Left ventricle myocardium inferior (tissue), 1 donor: Measurements from ENCODE around the gene BIRC3. TPM values are rescaled to one million over a fixed set of nuclear protein-coding genes. Genes with fewer than 3 reads are reported as not detected.

Experiments
- DNase-seq: peaks from one replicate; pipeline ENCODE4 v3.0.0-alpha.2; 2020
- H3K27ac ChIP-seq: fragments of 200-600 bp; replicated peaks from 2 replicates; pipeline ENCODE4 v1.8.0; 2021
- H3K27me3 ChIP-seq: fragments of 200-600 bp; 2 replicates; pipeline ENCODE4 v1.8.0; 2021; ENCODE audit warnings: low read depth
- H3K36me3 ChIP-seq: fragments of 200-600 bp; 2 replicates; pipeline ENCODE4 v1.8.0; 2021
- H3K4me1 ChIP-seq: fragments of 200-600 bp; 2 replicates; pipeline ENCODE4 v1.8.0; 2021
- H3K4me3 ChIP-seq: fragments of 200-600 bp; 2 replicates; pipeline ENCODE4 v1.8.0; 2021; ENCODE audit warnings: mild to moderate bottlenecking, moderate library complexity
- H3K9me3 ChIP-seq: fragments of 200-600 bp; replicated peaks from 2 replicates; pipeline ENCODE4 v1.8.0; 2021
- CTCF ChIP-seq: fragments of 200-600 bp; IDR thresholded peaks from 2 replicates; pipeline ENCODE4 v1.8.0; 2021; ENCODE audit warnings: antibody characterized with exemption, mild to moderate bottlenecking, borderline replicate concordance
- intact Hi-C: fragments of 100-400 bp; cut with micrococcal nuclease; formaldehyde crosslinking; loops from one replicate; pipeline ENCODE4 v1.11.0; 2022
- total RNA-seq: library from RNA; stranded (reverse); fragmentation: NEBNext Ultra II Directional; extraction: Animal tissue kit (Norgen Biotek cat#: 25700); gene quantifications from one replicate; pipeline ENCODE4 v1.2.1, GENCODE V29; 2021
- donor health status: DM: no; HTN: yes; CAD: no; lungs with severe emphysema.

The BIRC3 gene
- total RNA-seq, 1 donor from 2014 or later = 8.1 TPM

GRCh38 chr11:102280245-102280833 lies 36.9 kb upstream of the BIRC3 start:
- Histone ChIP-seq H3K36me3 (no peaks in the 10 kb centered on the region), H3K27ac (no peak overlapping the region)
- intact Hi-C loops = no loop called here

GRCh38 chr11:102283116-102283485 lies 34.2 kb upstream of the BIRC3 start:
- no peak for DNase-seq
- H3K36me3 ChIP-seq = no peaks in the 10 kb centered on the region
- no peaks in the 10 kb centered on the region for H3K27me3 ChIP-seq
- H3K4me3 ChIP-seq = no peak overlapping the region
- no peak for TF ChIP-seq CTCF
- intact Hi-C loops = no loop called here
- no peaks in the 10 kb centered on the region for H3K9me3 ChIP-seq
- H3K4me1 ChIP-seq = peaks cover 6% of the 10 kb centered on the region
- H3K27ac ChIP-seq = no peak overlapping the region

More at GRCh38 chr11:102280245-102280833, 36.9 kb upstream of the BIRC3 start:
- no peak for TF ChIP-seq CTCF
- no peak overlapping the region for H3K4me3 ChIP-seq
- H3K4me1 ChIP-seq = peaks cover 19% of the 10 kb centered on the region
- H3K27me3 ChIP-seq = no peaks in the 10 kb centered on the region
- DNase-seq = no peak
- no peaks in the 10 kb centered on the region for H3K9me3 ChIP-seq

- intact Hi-C loops = no loop called here
- no peak for DNase-seq
- H3K27me3 ChIP-seq = no peaks in the 10 kb centered on the region
- H3K36me3 ChIP-seq = no peaks in the 10 kb centered on the region
- peaks cover 9% of the 10 kb centered on the region for H3K4me1 ChIP-seq
- no peak overlapping the region for H3K4me3 ChIP-seq
- H3K9me3 ChIP-seq = no peaks in the 10 kb centered on the region
- no peak overlapping the region for H3K27ac ChIP-seq
- TF ChIP-seq CTCF = no peak
Observed at GRCh38 chr11:102284008-102284407, 33.3 kb upstream of the BIRC3 start.

- intact Hi-C loops = loop anchor here (5.0 kb wide), 1 partner anchor 56 kb away; no protein-coding TSS in a partner anchor
- no peaks in the 10 kb centered on the region for H3K36me3 ChIP-seq
Observed at GRCh38 chr11:102286292-102286691, 31.0 kb upstream of the BIRC3 start.

GRCh38 chr11:102287964-102288724 lies 29.1 kb upstream of the BIRC3 start:
- Histone ChIP-seq H3K9me3 (no peaks in the 10 kb centered on the region), H3K36me3 (no peaks in the 10 kb centered on the region), H3K4me3 (peak overlapping the region; percentile 48), H3K4me1 (peaks cover 4% of the 10 kb centered on the region), H3K27ac (no peak overlapping the region), H3K27me3 (no peaks in the 10 kb centered on the region)
- peak; percentile 82 for TF ChIP-seq CTCF
- intact Hi-C loops = loop anchor here (5.0 kb wide), 1 partner anchor 54 kb away; no protein-coding TSS in a partner anchor
- DNase-seq = no peak

More at GRCh38 chr11:102286292-102286691, 31.0 kb upstream of the BIRC3 start:
- DNase-seq = no peak
- no peak for TF ChIP-seq CTCF
- no peaks in the 10 kb centered on the region for H3K9me3 ChIP-seq
- no peak overlapping the region for H3K27ac ChIP-seq
- no peaks in the 10 kb centered on the region for H3K27me3 ChIP-seq
- H3K4me3 ChIP-seq = no peak overlapping the region
- H3K4me1 ChIP-seq = peaks cover 4% of the 10 kb centered on the region
